GM19438 (cell line): ENCODE data around the gene DTWD1.
"Not testable (repeated sequence)": the region's sequence is repeated elsewhere in the genome, so short reads cannot be mapped to it uniquely, and the experiment has no call there.

Experiments used
- ATAC-seq: cut with Tn5 transposase; IDR thresholded peaks from one replicate; pipeline ENCODE4 v1.9.1; 2021; ENCODE audit warnings: low read depth; ENCODE audit not compliant: unreplicated experiment

Gene DTWD1

DNA sequence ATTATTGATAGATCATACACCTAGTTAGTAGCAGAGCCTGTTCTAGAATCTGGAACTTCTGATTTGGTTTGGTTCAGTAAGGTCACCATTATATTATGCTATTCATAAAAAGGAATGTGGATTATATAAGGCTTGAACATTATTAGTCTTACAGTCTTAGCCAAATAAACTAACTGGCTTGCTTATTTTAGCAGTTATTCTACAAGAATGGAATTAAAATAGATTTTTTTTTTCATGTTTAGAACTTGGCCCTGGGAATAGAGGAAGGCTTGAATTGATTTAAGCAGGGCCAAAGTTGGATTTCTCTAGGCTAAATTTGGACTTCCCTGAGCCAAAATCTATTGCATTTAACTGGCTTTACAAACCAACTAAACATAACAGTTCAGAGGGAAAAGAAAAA, 24.4 kb downstream of the DTWD1 start:
- ATAC-seq: no peak

DNA sequence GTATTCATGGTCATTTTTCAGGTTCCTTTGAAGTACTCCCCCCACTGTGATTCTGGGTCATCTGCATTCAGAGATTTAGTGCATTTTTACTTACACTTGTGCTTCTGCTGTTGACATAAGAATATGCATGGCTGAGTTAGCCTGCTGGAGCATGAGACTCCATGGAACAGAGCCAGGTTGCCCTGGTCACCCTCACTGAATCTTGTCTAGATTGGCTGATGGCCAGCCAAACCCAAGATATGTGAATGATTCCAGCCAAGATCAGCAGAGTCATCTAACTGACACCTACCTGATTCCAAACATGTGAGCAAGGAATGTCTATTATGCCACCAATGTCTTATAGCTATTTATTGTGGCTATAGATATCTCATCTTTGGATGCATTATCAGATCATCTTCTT, 25.1 kb downstream of the DTWD1 start:
- no peak for ATAC-seq

DNA sequence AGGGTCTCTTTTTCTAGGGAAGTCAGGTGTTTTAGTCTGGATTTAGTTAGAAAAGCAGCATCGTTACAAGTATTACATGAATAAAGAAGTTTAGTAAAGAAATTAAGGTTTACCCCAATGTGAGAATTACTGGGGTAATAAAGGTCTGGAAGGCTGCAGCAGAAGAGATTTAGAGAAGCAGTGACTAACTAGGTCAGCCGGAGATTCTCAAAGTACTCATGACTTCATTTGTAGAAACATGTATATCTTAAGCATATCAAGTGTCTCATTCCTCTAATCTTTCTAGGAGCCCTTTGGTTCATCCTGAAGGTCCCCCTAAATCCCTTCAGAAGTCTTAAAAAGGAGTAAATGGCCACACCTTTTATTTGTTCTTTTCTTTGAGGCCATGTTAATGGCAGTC, 26.0 kb downstream of the DTWD1 start:
- ATAC-seq: no peak

DNA sequence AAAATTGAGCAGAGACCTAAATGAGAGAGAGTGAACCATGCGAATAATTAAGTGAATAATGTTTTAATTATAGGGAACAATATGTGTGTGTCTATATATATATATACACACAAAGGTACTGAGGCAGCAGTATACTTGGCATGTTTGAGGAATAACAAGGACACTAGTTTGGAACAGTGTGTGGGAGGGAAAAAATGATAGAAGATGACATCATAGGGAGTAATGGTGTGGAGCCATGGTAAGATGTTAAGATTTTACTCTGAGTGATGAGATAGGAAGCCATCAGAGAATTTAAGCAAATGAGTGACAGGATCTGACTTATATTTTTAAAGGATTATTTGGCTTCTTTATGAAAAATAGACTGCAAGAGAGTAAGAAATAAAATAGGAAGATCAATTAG, 29.1 kb downstream of the DTWD1 start:
- no peak for ATAC-seq

DNA sequence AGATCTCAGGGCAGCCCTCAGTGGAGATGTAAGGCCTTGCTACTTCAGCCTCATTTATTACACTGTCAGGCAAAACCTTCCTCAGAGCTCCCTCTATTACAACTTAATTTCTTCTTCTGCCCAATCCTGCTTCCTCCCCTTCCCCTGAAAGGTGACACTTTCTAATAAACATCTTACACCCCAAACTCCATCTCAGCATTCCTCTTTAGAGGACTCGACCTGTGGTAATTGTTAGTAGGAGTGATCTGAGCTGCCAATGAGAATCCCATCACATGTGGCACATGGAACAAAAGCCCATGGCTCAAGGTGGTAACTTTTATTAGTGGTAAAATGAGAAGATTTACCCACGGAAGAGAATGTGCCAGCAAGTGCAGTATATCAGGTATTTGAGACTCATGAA, 29.8 kb downstream of the DTWD1 start:
- no peak for ATAC-seq

DNA sequence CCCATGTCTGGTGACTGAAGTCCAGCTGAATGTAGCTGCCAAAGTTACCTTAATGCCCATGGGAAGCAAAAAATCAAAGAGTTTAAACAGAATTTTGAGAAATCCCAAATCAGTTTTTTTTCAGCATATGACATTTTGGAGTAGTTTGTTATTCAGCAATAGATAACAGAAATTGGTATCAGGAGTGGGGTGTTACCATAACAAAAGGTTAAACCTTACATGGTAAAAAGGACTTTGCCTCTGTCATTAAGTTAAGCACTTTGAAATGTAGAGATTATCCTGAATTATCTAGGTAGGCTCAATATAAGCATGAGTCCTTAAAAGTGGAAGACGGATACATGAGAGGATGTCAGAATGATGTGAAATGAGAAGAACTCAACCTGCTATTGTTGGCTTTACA, 32.1 kb downstream of the DTWD1 start:
- no peak for ATAC-seq

DNA sequence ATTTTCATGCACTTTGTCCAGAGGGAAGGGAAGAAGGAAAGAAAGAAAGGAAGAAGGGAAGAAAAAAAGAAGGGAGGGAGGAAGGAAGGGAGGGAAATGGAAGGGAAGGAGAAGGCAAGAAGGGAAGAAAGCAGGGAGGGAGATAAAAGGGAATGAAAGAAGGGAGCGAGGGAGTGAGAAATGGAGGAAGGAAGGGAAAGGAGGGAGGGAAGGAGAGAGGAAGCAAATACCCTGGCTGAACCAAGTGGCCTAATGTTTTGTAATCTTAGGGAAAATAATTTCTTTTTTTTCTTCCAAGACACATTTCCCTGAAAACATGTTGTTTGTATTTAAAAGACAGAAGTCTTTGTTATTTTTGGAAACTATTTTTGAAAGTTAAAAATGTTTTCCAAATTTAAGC, 35.9 kb downstream of the DTWD1 start:
- no peak for ATAC-seq

DNA sequence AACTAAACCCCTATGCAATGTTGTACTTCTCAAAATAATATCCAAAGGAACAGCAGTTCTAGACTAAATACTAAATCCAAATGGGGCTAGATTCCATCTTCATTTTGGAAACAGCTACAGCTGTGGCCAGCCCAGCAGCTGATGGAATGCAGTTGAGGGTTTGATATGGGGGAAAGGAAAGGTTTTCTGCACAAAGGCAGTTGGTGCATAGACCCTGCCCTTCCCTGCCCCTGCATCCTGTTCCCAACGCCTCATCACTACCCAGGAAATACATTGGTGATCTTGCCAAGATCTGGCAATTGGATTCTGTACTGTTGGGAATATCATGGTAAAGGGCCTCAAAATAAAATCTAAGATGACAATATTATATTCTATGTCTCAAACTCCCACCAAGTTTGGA, 43.9 kb downstream of the DTWD1 start:
- ATAC-seq: no peak

DNA sequence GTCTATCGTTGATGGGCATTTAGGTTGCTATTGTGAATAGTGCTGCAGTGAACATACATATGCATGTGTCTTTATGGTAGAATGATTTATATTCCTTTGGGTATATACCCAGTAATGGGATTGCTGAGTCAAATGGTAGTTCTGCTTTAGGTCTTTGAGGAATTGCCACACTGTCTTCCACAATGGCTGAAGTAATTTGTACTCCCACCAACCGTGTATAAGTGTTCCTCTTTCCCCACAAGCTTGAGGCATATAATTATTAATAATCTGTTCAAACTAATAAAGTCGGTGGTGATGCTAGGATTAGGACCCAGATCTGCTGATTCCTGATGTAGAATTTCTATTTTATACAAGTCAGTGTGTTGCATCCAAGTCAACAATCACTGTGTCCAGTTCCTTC, 45.6 kb downstream of the DTWD1 start:
- not testable (repeated sequence) for ATAC-seq

DNA sequence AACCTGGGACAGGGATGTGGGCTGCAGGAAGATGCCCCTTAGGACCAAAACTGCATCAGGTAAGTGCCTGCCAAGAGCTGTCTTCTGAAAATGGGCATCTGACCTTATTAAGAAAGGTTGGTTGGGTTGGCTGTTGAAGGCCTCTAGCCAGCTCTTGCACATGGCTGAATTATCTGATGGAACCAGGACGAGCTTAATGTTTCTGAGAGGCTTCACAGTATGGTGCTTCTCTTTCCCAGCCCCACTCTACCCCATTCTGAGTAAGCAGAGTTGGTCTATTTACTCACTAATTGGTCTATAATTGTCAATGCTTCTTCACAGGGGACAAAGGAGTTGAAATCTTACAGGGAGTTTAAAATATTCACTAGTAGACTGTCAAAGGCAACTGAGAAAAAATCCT, 48.4 kb downstream of the DTWD1 start:
- ATAC-seq: no peak

DNA sequence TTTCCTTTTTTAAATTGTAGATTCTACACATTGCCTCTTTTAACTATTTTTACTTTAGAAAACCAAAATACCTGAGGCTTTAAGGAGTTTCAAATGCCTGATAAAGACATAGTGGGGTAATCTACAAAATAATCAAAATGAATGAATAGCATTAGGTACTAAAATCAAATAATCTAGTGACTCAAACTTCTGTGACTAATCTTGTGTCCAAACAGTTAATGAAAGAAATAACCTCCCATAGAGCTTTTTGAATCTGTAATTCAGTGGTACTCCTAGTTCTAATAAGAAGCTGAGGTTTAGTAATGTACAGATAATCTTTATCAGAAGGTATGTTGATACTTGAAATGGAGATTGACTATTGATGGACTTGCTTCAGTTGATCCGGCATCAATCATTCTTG, 53.0 kb downstream of the DTWD1 start:
- ATAC-seq: no peak

DNA sequence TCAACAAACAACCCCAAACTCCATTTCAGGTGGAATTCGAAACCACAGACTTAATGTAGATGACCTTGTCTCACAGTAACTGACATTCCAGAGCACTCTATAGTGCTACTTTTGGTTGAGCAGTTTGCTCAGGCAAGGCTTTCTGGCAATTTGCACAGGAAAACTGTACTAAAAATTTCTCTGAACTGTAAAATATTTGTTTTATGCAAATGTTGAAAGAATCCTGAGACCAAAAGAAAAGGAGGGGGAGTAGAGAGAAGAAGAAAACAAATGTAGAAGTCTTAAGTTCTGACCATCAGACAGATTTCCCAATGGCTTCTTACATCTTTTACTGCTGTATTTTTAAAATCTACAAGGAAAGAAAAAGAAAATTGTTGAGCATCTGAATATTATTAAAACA, 53.5 kb downstream of the DTWD1 start:
- ATAC-seq: no peak

DNA sequence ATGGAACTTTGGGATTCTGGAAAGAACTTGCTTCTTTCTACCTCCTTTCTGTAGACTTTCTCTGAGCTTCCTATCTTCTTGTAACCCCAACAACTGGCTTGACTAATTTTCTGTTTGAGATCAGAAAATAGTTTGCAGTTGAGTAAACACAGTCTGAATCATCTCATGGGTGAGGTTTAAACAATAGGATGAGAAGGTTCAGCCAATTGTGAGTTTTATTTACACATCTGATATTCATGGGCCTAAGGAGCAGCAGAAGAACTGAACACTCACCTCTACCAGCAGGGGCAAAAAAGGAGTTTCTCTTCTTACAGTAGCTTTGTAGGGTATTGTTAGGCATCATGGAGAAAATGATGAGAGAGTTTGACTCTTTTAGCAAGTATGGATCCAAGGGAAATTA, 54.2 kb downstream of the DTWD1 start:
- no peak for ATAC-seq

DNA sequence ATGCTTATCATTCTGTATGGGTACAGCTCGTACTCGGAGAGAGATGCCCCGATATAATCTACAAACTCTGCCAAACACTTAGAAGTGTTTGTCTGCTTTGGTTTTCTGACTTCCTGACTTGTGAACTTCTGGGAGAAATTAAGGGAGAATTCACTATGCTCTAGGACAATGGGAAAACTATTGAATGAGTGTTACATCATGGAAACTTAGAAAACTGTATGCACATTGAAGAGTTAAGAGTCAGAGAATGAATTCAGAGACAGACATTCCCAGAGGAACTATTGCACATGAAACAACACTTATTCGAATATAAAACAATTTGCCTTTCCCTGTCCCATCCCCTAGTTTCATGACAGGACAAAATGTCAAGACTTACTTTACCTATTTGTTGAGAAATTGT, 57.8 kb downstream of the DTWD1 start:
- no peak for ATAC-seq

DNA sequence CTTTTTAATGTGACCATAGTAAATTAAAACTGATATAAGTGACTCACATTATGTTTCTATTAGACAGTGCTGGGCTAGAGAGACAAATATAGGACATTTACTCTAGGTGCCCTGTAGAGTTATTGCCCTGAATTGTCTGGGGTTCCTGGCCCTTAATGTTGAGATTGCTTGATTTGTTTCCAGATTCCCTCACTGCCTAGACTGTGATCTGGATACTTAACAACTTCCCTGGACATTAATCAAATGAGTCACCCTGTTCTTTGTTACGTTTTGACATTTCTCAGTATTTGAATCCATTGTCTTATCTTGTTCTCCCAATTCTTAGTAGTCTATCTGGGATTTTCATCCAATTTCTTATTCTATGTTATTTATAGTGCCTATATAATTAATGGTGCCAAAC, 65.8 kb downstream of the DTWD1 start:
- ATAC-seq: no peak

DNA sequence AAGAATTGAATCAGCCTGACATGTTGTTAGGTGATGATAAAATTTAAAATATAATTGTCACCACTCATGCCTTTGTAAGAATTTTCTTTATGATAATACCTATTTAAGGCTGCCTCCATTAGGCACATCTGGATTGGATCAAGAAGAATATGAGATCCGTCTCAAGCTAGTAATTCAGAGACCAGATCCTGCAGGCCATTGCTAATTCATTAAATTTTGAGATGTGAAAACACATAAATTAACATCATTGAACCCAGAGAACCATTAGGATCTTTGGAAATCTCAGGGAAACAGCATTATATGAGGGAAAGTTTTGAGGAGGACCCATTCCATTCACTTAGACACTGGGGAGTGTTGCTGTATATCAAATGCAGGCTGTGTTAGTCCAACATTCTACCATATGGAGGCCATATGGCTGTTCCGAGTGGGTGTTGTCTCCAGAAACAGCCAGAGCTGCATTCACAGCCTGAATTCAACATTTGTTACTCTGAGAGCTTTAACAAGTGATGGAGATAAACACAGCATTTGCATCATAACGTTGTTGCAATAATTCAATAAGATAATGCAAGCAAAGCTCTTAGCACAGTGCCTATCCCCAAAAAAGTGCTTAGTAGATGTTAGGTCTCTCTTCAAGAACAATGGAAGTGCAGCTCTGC, 67.4 kb downstream of the DTWD1 start:
- no peak for ATAC-seq

DNA sequence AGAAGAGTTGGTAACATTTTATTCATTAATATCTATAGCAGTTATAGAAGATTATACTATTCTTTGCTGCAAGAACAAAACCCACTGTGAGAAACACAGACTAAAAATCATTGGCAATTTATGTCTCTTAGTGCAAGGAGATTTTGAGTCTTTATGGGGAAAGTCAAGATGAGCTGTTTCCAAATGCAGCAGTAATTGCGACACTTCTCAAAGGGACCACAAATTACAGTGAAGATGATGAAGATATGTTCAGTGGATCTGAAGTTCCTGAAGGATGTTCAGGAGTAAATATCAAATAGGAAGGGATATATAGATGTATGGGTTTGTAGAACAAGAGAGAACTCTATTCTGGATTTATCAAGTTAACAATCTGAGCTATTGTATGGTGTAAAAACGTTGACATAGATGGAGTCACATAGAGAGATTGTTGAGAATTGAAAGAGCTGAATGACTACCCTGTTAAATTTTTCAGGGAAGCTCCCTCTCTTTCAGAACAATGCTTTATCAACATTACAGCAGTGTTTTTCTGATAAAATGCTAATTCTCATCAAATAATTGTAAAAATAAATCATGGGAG, 71.8 kb downstream of the DTWD1 start:
- ATAC-seq: no peak

DNA sequence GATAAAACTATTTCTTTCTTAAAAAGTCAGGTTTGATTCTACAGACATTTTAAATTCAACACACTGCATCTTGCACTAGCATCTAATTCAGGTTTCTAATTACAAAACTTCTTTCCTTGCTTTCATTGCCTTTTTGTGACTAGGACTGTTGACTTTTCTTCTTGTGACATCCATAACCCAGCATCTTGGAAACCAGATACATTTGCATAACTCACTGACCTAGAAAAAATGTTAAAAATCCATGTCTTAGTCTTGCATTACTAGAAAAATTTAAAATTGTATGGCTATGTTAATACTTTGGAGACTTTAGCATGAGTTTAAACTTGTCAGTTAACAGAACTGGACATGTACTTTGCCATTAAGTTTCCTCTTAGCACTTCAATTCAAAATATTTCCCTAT, 72.7 kb downstream of the DTWD1 start:
- no peak for ATAC-seq

DNA sequence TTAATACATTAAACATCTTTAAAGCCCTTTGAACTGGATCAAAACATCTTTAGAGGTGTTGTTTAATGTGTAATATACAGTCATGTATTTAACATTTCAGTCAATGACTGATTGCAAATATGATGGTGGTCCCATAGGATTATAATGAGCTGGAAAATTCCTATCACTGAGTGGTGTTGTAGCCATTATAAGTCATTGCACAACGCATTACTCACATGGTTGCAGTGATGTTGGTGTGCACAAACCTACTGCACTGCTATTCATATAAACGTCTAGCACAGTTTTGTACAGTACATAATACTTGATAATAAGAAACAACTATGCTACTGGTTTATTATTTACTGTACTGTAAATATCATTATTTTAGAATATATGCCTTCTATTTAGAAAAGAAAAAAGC, 75.6 kb downstream of the DTWD1 start:
- ATAC-seq: no peak

DNA sequence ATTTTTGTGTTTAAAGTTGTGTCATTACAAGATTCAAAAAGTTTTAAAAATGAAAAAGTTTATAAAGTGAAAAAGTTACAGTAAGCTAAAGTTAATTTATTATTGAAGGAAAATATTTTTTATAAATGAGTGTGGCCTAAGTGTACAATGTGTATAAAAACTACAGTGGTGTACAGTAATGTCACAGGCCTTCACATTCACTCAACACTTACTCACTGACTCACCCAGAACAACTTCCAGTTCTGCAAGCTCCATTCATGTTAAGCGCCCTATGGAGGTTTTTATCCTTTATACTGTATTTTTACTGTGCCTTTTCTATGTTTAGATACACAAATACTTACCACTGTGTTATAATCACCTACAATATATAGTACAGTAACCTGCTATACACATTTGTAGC, 76.3 kb downstream of the DTWD1 start:
- no peak for ATAC-seq

DNA sequence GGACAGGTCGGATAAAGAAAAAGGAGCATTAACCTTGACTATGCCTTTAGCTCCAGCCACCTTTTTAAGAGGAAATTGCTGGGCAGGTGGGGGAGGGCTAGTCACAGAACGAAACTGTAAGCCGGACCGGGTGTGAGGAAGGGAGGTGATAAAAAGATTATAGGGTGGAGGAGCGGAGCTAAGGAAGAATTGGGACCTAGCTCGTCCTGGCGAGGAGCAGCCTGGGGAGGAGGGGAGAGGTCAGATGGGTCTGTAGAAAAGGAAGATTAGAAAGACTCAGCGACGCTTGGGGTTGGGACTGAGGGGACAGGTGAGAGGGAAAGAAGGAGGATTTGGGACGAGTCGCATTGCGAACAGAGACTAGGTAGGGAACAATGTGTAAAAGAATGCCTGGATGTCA, 82.1 kb downstream of the DTWD1 start:
- ATAC-seq: not testable (repeated sequence)
